ENCODE data around the gene TJP1. TPM values are rescaled to one million over a fixed set of nuclear protein-coding genes. Genes with fewer than 3 reads are reported as not detected.

Gene TJP1
- total and polyA plus RNA-seq, 2 of the 8 experiments (the other 6 are each of a cell fraction or from before 2014, with no cell fraction given) = 46.3 to 138 TPM

- Histone ChIP-seq H3K4me2 (ENCODE audit: insufficient read depth in 1 of 2, low read depth in 2 of 2, low read length in 2 of 2) (no peak overlapping the region), H2BK20ac (ENCODE audit: low read length) (no peak overlapping the region), H3K14ac (ENCODE audit: insufficient read length) (no peak overlapping the region), H3K27me3 (replicated peaks in 1 of 4; ENCODE audit: control insufficient read depth in 3 of 4, extremely low read depth in 1 of 4, insufficient read depth in 3 of 4, low read length in 3 of 4) (no peaks in the 10 kb centered on the region), H3K18ac (ENCODE audit: extremely low read depth, low read length) (0 out of 2 replicates have a peak overlapping the region, but pooled peaks have one; percentile 62), H4K91ac (replicated peaks; ENCODE audit: insufficient read length, low read length) (no peak overlapping the region), H2BK120ac (replicated peaks; ENCODE audit: low read depth, low read length) (no peak overlapping the region), H3K9ac (replicated peaks in 1 of 4; ENCODE audit: extremely low read depth in 1 of 4, low read depth in 3 of 4, low read length in 3 of 4) (no peak overlapping the region), H3K36me3 (ENCODE audit: control insufficient read depth in 2 of 4, insufficient read depth in 4 of 4, low read length in 3 of 4) (no peaks in the 10 kb centered on the region), H2BK15ac (ENCODE audit: low read length) (no peak overlapping the region), H3K4me1 (replicated peaks in 1 of 4; ENCODE audit: control insufficient read depth in 3 of 4, insufficient read depth in 4 of 4, low read length in 3 of 4) (peaks cover 0 to 3% (median 1%) of the 10 kb centered on the region in 4 experiments; a peak in 2 of 7 replicates), H3K27ac (ENCODE audit: low read depth, low read length) (no peak overlapping the region), H3K9me3 (ENCODE audit: insufficient read depth in 2 of 2, low read depth in 1 of 2, low read length in 1 of 2) (peaks cover 2 to 5% of the 10 kb centered on the region in 2 experiments; a peak in 1 of 4 replicates), H2BK12ac (ENCODE audit: low read depth, low read length) (peak overlapping the region; percentile 32; the same call in 1 of the 2 replicates), H3K56ac (replicated peaks; ENCODE audit: insufficient read length, low read depth, low read length) (no peak overlapping the region), H3K79me2 (ENCODE audit: control insufficient read depth in 1 of 2, insufficient read depth in 2 of 2, low read length in 2 of 2) (no peaks in the 10 kb centered on the region), H4K8ac (ENCODE audit: extremely low read depth, insufficient read depth, low read length) (no peak overlapping the region), H3K79me1 (ENCODE audit: low read depth, low read length) (no peaks in the 10 kb centered on the region), H2AK5ac (ENCODE audit: low read depth, low read length) (no peak overlapping the region), H3K23ac (ENCODE audit: insufficient read length) (no peak overlapping the region), H2AFZ (ENCODE audit: low read length) (0 out of 2 replicates have a peak overlapping the region, but pooled peaks have one; percentile 51), H4K20me1 (replicated peaks in 1 of 2; ENCODE audit: control insufficient read depth in 1 of 2, insufficient read depth in 2 of 2, low read length in 2 of 2) (no peaks in the 10 kb centered on the region), H2BK5ac (ENCODE audit: low read depth, low read length) (peak overlapping the region; percentile 3; the same call in 1 of the 2 replicates), H3K23me2 (ENCODE audit: low read depth, low read length) (no peaks in the 10 kb centered on the region; the same call in 1 of the 2 replicates), H3K4me3 (ENCODE audit: extremely low read depth in 1 of 4, insufficient read depth in 2 of 4, low read depth in 3 of 4, low read length in 4 of 4) (no peak overlapping the region), H3K4ac (replicated peaks; ENCODE audit: insufficient read length, low read depth, low read length) (no peak overlapping the region), H4K5ac (ENCODE audit: insufficient read length, low read depth, low read length) (no peak overlapping the region)
- ChIA-PET POLR2A (ENCODE audit: partially characterized antibody) (no interaction called here), CTCF (ENCODE audit: partially characterized antibody) (interaction anchor here (1.1 kb wide), 1 partner anchor 27 kb away, joined by 3 read pairs; no protein-coding TSS in a partner anchor)
- no peak for DNase-seq (ENCODE audit: low read depth in 1 of 2, low spot score in 2 of 2)
- WGBS, 2 experiments (ENCODE audit: extremely low coverage in 1 of 2, insufficient coverage in 1 of 2, insufficient read length in 1 of 2, insufficient replicate concordance in 2 of 2, low coverage in 1 of 2, low lambda C conversion rate in 2 of 2, missing lambda C conversion rate in 1 of 2) = 88% methylated on average over 6 of the region's 7 CpGs; no CpG with 5 or more reads in 1 of the 2 experiments
- no peak for TF ChIP-seq JUN (IDR thresholded peaks at IDR 0.05; ENCODE audit: low read depth, low read length)
- TF ChIP-seq BRCA1 (IDR thresholded peaks at IDR 0.05; ENCODE audit: low read depth, low read length) = no peak
- no peak for TF ChIP-seq YY1 (IDR thresholded peaks at IDR 0.05; ENCODE audit: low read depth, low read length)
- no peak for TF ChIP-seq SIN3A (conservative IDR thresholded peaks at IDR 0.05 in 1 of 2, IDR thresholded peaks at IDR 0.05 in 1 of 2; ENCODE audit: low read depth in 1 of 2, low read length in 2 of 2)
- TF ChIP-seq CHD2 (IDR thresholded peaks at IDR 0.05; ENCODE audit: low read length) = no peak
- no peak for TF ChIP-seq BACH1 (IDR thresholded peaks at IDR 0.05; ENCODE audit: low read length)
- no peak for TF ChIP-seq RXRA (IDR thresholded peaks at IDR 0.05; ENCODE audit: insufficient read depth, low read depth, low read length)
- TF ChIP-seq NRF1 (IDR thresholded peaks at IDR 0.05; ENCODE audit: low read depth, low read length) = no peak
- TF ChIP-seq ASH2L (IDR thresholded peaks at IDR 0.05; ENCODE audit: low read length) = no peak
- no peak for TF ChIP-seq HDAC2 (IDR thresholded peaks at IDR 0.05; ENCODE audit: borderline replicate concordance in 1 of 2, low read depth in 2 of 2, low read length in 2 of 2)
- TF ChIP-seq SP4 (IDR thresholded peaks at IDR 0.05; ENCODE audit: low read length) = no peak
- no peak for FAIRE-seq
Measured at GRCh38 chr15:29849716-29850115, 27.4 kb upstream of the TJP1 start.
